Kidney epithelial cell (primary cell): ENCODE measurements around the gene IGFALS. TPM values are rescaled to one million over a fixed set of nuclear protein-coding genes. Genes with fewer than 3 reads are reported as not detected.

Source experiments
- DNase-seq: peaks from one replicate; pipeline ENCODE4 v3.0.0-alpha.2; 2010; ENCODE audit warnings: low read depth
- H3K27me3 ChIP-seq: 2 replicates; pipeline ENCODE4 v1.6.0; 2011; ENCODE audit warnings: low read length; ENCODE audit not compliant: control insufficient read depth, insufficient read depth
- H3K36me3 ChIP-seq: 2 replicates; pipeline ENCODE4 v1.5.1; 2011; ENCODE audit warnings: low read length; ENCODE audit not compliant: control insufficient read depth, insufficient read depth
- H3K4me3 ChIP-seq: 2 replicates; pipeline ENCODE4 v1.5.1; 2011; ENCODE audit warnings: low read depth, mild to moderate bottlenecking, control low read depth, low read length
- total RNA-seq: library from RNA; depleted of rRNA; stranded (reverse); fragments of >200 nt; gene quantifications from 2 replicates; pipeline ENCODE4 v1.2.3, GENCODE V29; 2015
- TF ChIP-seq, protein P1 (sequence below): IDR thresholded peaks from 2 replicates; pipeline ENCODE4 v1.5.1; 2011; ENCODE audit warnings: mild to moderate bottlenecking, moderate library complexity, low read length, control low read depth, inconsistent platforms; ENCODE audit not compliant: insufficient read depth, poor library complexity, severe bottlenecking

Gene IGFALS
- total RNA-seq, 1 donor from 2014 or later: not detected

DNA sequence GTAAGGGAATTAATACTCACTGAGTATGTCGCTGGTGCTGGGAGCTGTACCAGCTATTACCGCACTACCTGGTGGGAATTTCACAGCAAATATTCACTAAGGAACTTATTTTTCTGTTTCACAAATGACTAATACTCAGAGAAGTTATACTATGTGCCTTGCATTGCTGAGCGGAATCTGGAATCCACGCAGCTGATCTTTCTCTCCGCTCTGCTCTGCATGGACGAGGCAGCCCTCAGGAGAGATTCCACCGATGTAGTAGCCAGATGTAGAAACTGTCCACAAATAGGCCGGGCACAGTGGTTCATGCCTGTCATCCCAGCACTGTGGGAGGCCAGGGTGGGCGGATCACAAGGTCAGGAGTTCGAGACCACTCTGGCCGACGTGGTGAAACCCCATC, 39.3 kb downstream of the IGFALS start:
- Histone ChIP-seq H3K27me3 (no peaks in the 10 kb centered on the region), H3K4me3 (no peak overlapping the region), H3K36me3 (peaks cover 2% of the 10 kb centered on the region)
- DNase-seq: no peak
- TF ChIP-seq, protein P1, sequence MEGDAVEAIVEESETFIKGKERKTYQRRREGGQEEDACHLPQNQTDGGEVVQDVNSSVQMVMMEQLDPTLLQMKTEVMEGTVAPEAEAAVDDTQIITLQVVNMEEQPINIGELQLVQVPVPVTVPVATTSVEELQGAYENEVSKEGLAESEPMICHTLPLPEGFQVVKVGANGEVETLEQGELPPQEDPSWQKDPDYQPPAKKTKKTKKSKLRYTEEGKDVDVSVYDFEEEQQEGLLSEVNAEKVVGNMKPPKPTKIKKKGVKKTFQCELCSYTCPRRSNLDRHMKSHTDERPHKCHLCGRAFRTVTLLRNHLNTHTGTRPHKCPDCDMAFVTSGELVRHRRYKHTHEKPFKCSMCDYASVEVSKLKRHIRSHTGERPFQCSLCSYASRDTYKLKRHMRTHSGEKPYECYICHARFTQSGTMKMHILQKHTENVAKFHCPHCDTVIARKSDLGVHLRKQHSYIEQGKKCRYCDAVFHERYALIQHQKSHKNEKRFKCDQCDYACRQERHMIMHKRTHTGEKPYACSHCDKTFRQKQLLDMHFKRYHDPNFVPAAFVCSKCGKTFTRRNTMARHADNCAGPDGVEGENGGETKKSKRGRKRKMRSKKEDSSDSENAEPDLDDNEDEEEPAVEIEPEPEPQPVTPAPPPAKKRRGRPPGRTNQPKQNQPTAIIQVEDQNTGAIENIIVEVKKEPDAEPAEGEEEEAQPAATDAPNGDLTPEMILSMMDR: no peak

DNA sequence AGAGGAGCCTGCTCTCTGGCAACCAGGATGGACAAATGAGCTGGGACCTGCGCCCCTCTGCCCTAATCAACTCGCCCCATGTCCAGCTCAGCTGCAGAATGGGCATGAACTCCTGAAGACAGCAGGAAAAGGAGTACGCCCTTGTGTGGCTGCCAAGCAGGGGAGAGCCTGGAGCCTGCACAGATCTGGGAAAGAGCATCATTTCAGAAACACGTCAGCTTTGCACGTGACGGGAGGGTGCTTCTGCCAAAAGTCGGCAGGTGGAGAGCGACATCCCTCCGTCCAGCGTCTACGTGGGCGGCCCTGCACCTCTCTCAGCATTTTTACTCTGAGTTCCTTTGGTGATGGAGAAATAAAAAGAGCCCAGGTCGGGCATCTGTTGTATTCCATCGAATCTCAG, 40.7 kb downstream of the IGFALS start:
- TF ChIP-seq, protein P1: no peak
- Histone ChIP-seq H3K4me3 (no peak overlapping the region), H3K27me3 (no peaks in the 10 kb centered on the region), H3K36me3 (peaks cover 3% of the 10 kb centered on the region)
- no peak for DNase-seq

DNA sequence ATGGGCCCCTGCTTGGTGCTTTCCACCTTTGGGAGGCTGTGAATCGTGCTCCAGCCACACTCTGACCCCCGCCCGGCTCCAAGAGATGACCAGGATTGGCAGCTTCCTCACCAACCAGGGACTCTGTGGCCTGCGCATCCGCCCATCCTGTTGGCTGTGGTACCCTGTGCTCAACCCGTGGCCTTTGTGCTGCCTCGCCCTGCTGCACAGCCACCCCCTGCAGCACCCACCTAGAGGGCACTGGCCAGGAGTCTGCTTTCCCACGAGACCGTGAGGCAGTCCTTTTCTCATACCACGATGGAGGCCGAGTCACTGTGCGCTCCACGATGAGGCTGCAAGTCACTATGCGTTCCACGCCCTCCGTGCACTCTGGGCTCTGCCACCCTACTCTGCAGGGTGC, 41.6 kb downstream of the IGFALS start:
- Histone ChIP-seq H3K27me3 (no peaks in the 10 kb centered on the region), H3K4me3 (no peak overlapping the region), H3K36me3 (peaks cover 3% of the 10 kb centered on the region)
- no peak for DNase-seq
- TF ChIP-seq, protein P1: no peak

DNA sequence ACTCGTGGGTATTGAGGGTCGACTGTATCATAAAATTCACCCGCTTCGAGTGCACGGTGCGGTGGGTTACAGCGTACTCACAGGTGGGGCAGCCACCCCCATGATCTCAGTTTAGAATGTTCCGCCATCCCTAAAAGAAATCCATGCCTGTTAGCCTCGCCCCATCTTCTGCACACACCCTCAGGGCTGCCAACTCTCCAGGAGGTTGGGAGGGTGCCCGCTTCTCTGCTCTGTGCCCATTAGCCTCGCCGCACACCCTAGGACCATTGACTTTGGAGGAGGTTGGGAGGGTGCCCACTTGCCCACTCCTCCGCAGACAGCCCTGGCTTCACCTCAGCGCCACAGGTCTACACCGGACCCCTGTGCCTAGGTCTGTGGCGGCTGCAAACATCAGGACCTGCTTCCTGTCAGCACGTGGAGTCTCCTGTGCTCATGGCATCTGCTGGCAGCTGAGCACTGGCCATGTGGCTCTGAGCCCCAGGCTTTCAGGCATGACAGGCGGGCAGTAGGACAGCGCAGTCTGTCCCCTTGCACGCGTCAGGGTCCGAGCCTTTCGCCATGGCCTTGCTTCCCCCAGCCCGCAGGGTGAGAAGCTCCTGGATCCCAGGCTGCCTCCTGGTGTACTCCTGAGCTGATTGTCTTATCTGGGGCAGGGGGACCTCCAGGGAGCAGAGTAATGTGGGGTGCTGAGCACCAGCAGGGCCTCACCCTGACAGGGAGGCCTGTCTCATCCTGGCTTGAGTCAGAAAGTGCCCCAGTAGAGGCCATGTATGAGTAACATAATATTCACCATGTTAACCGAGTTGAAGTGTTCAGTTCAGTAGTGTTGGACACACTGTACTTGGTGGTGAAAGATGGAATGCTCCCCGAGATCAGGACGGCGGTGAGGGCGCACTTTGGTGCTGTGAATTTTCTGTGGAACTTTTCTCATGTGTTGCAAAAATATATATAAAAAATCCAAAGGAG, 44.1 kb downstream of the IGFALS start:
- DNase-seq: no peak
- TF ChIP-seq, protein P1: no peak
- Histone ChIP-seq H3K4me3 (no peak overlapping the region), H3K36me3 (peaks cover 1% of the 10 kb centered on the region), H3K27me3 (no peaks in the 10 kb centered on the region)

DNA sequence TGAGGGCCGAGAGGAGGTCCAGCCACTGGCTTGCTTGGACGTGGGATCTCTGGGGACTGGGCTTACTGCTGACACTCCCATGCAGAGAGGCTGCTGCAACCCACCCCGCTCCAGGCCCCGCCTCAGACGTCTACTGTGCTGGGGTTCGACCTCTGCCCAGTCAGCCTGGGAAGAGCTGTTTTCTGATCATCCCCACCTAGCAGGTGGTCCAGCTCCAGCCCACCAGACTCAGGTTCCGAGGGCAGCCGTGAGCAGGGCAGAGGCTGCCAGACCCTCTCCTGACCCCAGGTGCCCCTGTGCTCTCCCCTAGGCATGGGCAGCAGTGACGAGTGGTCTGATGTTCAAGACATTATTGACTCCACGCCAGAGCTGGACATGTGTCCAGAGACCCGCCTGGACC, 45.6 kb downstream of the IGFALS start:
- Histone ChIP-seq H3K27me3 (no peaks in the 10 kb centered on the region), H3K36me3 (peaks cover 1% of the 10 kb centered on the region), H3K4me3 (no peak overlapping the region)
- DNase-seq: no peak
- TF ChIP-seq, protein P1: no peak
